HepG2 (cell line): ENCODE data around the gene CLCN1. TPM values are rescaled to one million over a fixed set of nuclear protein-coding genes. Genes with fewer than 3 reads are reported as not detected.

ENCODE experiments used
- ATAC-seq: fragments of 200-7000 bp; cut with Tn5 transposase; 3 replicates; pipeline ENCODE4 v1.9.1; 2020; ENCODE audit warnings: mild to moderate bottlenecking, moderate library complexity
- BruUV-seq: library from RNA; stranded (reverse); fragments of 400-500 nt; replicated peaks from 2 replicates; lab custom pipeline; 2021; lab: Mats Ljungman, UMichigan
- CTCF ChIA-PET: fragments of 300-600 bp; formaldehyde crosslinking; extraction: SDS; loops from one replicate; lab custom pipeline; 2021; ENCODE audit warnings: low total read pairs, inconsistent platforms, low intra/inter-chr PET ratio; lab: Yijun Ruan, JAX
- POLR2A ChIA-PET: fragments of 350-600 bp; sonication (Branson Sonifier 250); formaldehyde crosslinking; loops from one replicate; lab custom pipeline; 2020; ENCODE audit warnings: antibody characterized with exemption, inconsistent platforms; lab: Yijun Ruan, JAX
- DNase-seq: peaks from one replicate; pipeline ENCODE4 v3.0.0-alpha.2; 2015; ENCODE audit warnings: low spot score
- FAIRE-seq: peaks from 3 replicates; lab custom pipeline; 2011; peaks lifted over from hg19 to GRCh38; lab: Jason Lieb, UNC
- H2AFZ ChIP-seq: one replicate; pipeline ENCODE4 v1.6.1; 2011; ENCODE audit warnings: low read length, inconsistent platforms
- H3K27ac ChIP-seq: fragments of 300-600 bp; 3 replicates; pipeline ENCODE4 v1.8.0; 2011; ENCODE audit warnings: mixed run types, mild to moderate bottlenecking, mixed read lengths, low read length, inconsistent platforms; ENCODE audit not compliant: insufficient read depth; ENCODE audit errors: extremely low read length
- H3K27me3 ChIP-seq, 2 experiments: fragments of 200-600 bp in 1 of 2; 2 replicates in 1 of 2; 3 replicates in 1 of 2; pipeline versions ENCODE4 v1.6.0 to v1.8.0; 2011; ENCODE audit warnings: low read length in 2 of 2, mild to moderate bottlenecking in 2 of 2, moderate library complexity in 2 of 2, inconsistent platforms in 1 of 2; ENCODE audit not compliant: insufficient read depth in 2 of 2, control insufficient read depth in 1 of 2
- H3K36me3 ChIP-seq, 2 experiments: fragments of 200-600 bp in 1 of 2; replicated peaks in 1 of 2; 2 replicates in 1 of 2; 3 replicates in 1 of 2; pipeline versions ENCODE4 v1.5.1 to v1.8.0; 2011; ENCODE audit warnings: low read length in 2 of 2, inconsistent platforms in 1 of 2; ENCODE audit not compliant: insufficient read depth in 2 of 2, control insufficient read depth in 1 of 2
- H3K4me1 ChIP-seq: 2 replicates; pipeline ENCODE4 v1.5.1; 2012; ENCODE audit warnings: low read length, inconsistent platforms; ENCODE audit not compliant: insufficient read depth
- H3K4me2 ChIP-seq: 2 replicates; pipeline ENCODE4 v1.6.0; 2011; ENCODE audit warnings: low read depth, low read length, inconsistent platforms
- H3K4me3 ChIP-seq, 3 experiments: fragments of 200-600 bp in 1 of 3; sonication (generic), shearing (Covaris generic) in 1 of 3; replicated peaks in 1 of 3; 2 replicates each; pipeline ENCODE4 v1.5.1; 2011 to 2016; ENCODE audit warnings: low read length in 3 of 3, inconsistent platforms in 2 of 3, low read depth in 2 of 3, mild to moderate bottlenecking in 2 of 3, control low read depth in 1 of 3, mixed read lengths in 1 of 3; ENCODE audit not compliant: insufficient read depth in 1 of 3
- H3K79me2 ChIP-seq: one replicate; pipeline ENCODE4 v1.6.1; 2011; ENCODE audit warnings: low read length, inconsistent platforms; ENCODE audit not compliant: insufficient read depth
- H3K9ac ChIP-seq: 2 replicates; pipeline ENCODE4 v1.6.0; 2011; ENCODE audit warnings: mild to moderate bottlenecking, low read depth, low read length, inconsistent platforms; ENCODE audit not compliant: insufficient read depth
- H3K9me3 ChIP-seq: 2 replicates; pipeline ENCODE4 v1.5.1; 2012; ENCODE audit warnings: mild to moderate bottlenecking, low read length
- H4K20me1 ChIP-seq: 2 replicates; pipeline ENCODE4 v1.6.0; 2011; ENCODE audit warnings: inconsistent platforms, mild to moderate bottlenecking, low read length, moderate library complexity; ENCODE audit not compliant: insufficient read depth
- CHD2 ChIP-seq: IDR thresholded peaks from 2 replicates; pipeline ENCODE4 v1.6.1; 2011; ENCODE audit warnings: low read depth, low read length, improper control_type of control experiment
- DNMT1 ChIP-seq: sonication (generic); formaldehyde crosslinking; IDR thresholded peaks from 2 replicates; pipeline ENCODE4 v1.5.1; 2020; ENCODE audit warnings: mild to moderate bottlenecking, missing genetic modification reagents
- HMG20B ChIP-seq: conservative IDR thresholded peaks from 2 replicates; pipeline ENCODE4 v1.6.1; 2016; ENCODE audit warnings: missing genetic modification reagents, missing compliant biosample characterization
- JUN ChIP-seq: sonication (generic); formaldehyde crosslinking; IDR thresholded peaks from 2 replicates; pipeline ENCODE4 v1.4.0; 2020; ENCODE audit warnings: mild to moderate bottlenecking, missing genetic modification reagents
- KLF9 ChIP-seq: IDR thresholded peaks from 2 replicates; pipeline ENCODE4 v1.6.1; 2016; ENCODE audit warnings: low read depth
- NCOA2 ChIP-seq: sonication (generic); formaldehyde crosslinking; IDR thresholded peaks from 2 replicates; pipeline ENCODE4 v1.8.0; 2022; ENCODE audit warnings: inconsistent platforms
- RFXAP ChIP-seq: sonication (generic); formaldehyde crosslinking; IDR thresholded peaks from 2 replicates; pipeline ENCODE4 v1.4.0; 2020; ENCODE audit warnings: missing genetic modification reagents, borderline replicate concordance
- ZNF17 ChIP-seq: sonication (generic); formaldehyde crosslinking; IDR thresholded peaks from 2 replicates; pipeline ENCODE4 v1.5.0; 2020; ENCODE audit warnings: mild to moderate bottlenecking, missing genetic modification reagents
- ZNF383 ChIP-seq: sonication (generic); formaldehyde crosslinking; IDR thresholded peaks from 2 replicates; pipeline ENCODE4 v1.4.0; 2020; ENCODE audit warnings: missing genetic modification reagents, mild to moderate bottlenecking, borderline replicate concordance
- whole genome bisulfite sequencing: methylation state at CpG from one replicate; pipeline ENCODE4 v1.1.6; 2017; ENCODE audit warnings: low lambda C conversion rate; 5-methylcytosine and 5-hydroxymethylcytosine counted together
- in situ Hi-C: cut with HindIII; loops from 2 replicates; pipeline ENCODE4 v1.10.0; 2017; ENCODE audit warnings: low pct_unique_long_range_greater_than_20kb; ENCODE audit not compliant: extremely low pct_ligation_motif_present
- intact Hi-C: fragments of 100-400 bp; cut with micrococcal nuclease; formaldehyde crosslinking; loops from one replicate; pipeline ENCODE4 v1.10.0; 2022; ENCODE audit not compliant: unreplicated experiment
- polyA plus RNA-seq, 8 experiments: library from polyadenylated mRNA; depleted of rRNA in 3 of 8; stranded (reverse) in 7 of 8; unstranded in 1 of 8; fragments of >200 nt; fragmentation: Illumina TruSeq in 4 of 8; extraction: Trizol in 4 of 8; gene quantifications; 2 replicates each; pipeline versions ENCODE4 v1.2.1 to v1.2.3, GENCODE V29; 2011 to 2016; ENCODE audit warnings: low read depth in 4 of 8, missing spikeins in 1 of 8, mixed read lengths in 1 of 8; ENCODE audit not compliant: insufficient read depth in 1 of 8
- total RNA-seq, 5 experiments: library from RNA; depleted of rRNA; stranded (reverse); fragments of >200 nt; fragmentation: Illumina TruSeq; extraction: Trizol; gene quantifications; 2 replicates each; pipeline ENCODE4 v1.2.3, GENCODE V29; 2016; ENCODE audit warnings: low read depth in 1 of 5
- TF ChIP-seq, protein P1 (sequence below): sonication (generic); formaldehyde crosslinking; IDR thresholded peaks from 2 replicates; pipeline ENCODE4 v1.4.0; 2020; ENCODE audit warnings: missing genetic modification reagents
- TF ChIP-seq, protein P2 (sequence below): sonication (generic); formaldehyde crosslinking; IDR thresholded peaks from 2 replicates; pipeline ENCODE4 v1.4.0; 2020; ENCODE audit warnings: missing genetic modification reagents, low read depth, mild to moderate bottlenecking, borderline replicate concordance
- TF ChIP-seq, protein P3 (sequence below): sonication (generic); formaldehyde crosslinking; IDR thresholded peaks from 2 replicates; pipeline ENCODE4 v1.5.1; 2020; ENCODE audit warnings: mild to moderate bottlenecking, missing genetic modification reagents, moderate library complexity
- TF ChIP-seq, protein P4 (sequence below): IDR thresholded peaks from 2 replicates; pipeline ENCODE4 v1.6.1; 2016; ENCODE audit warnings: missing genetic modification reagents, missing compliant biosample characterization

The CLCN1 gene
- total and polyA plus RNA-seq, 2 of the 13 experiments (the other 11 are each of a cell fraction or from before 2014, with no cell fraction given): 0.01 TPM; not detected in 1

DNA sequence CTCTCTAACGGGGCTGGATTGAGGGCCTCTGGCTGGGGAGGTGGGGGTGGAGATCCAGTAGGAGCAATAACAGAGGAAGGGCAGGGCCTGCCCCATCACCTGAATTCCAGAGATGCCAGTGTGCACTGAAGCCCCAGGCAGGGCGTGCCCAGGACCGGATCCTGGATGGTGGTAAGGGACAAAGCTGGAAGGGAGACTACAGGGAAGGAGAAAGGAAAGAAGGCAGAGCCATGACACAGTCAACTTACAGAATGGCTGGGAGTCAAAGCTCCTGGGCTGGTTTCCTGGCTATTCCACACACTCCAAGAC lies 30.5 kb upstream of the CLCN1 start (continued):
- TF ChIP-seq, protein P1, sequence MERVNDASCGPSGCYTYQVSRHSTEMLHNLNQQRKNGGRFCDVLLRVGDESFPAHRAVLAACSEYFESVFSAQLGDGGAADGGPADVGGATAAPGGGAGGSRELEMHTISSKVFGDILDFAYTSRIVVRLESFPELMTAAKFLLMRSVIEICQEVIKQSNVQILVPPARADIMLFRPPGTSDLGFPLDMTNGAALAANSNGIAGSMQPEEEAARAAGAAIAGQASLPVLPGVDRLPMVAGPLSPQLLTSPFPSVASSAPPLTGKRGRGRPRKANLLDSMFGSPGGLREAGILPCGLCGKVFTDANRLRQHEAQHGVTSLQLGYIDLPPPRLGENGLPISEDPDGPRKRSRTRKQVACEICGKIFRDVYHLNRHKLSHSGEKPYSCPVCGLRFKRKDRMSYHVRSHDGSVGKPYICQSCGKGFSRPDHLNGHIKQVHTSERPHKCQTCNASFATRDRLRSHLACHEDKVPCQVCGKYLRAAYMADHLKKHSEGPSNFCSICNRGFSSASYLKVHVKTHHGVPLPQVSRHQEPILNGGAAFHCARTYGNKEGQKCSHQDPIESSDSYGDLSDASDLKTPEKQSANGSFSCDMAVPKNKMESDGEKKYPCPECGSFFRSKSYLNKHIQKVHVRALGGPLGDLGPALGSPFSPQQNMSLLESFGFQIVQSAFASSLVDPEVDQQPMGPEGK (CRISPR knock-in tag): 0 out of 2 replicates have a peak, but pooled peaks have one; percentile 28
- no peak for TF ChIP-seq ZNF383
- TF ChIP-seq, all 625 proteins: peak for 12

DNA sequence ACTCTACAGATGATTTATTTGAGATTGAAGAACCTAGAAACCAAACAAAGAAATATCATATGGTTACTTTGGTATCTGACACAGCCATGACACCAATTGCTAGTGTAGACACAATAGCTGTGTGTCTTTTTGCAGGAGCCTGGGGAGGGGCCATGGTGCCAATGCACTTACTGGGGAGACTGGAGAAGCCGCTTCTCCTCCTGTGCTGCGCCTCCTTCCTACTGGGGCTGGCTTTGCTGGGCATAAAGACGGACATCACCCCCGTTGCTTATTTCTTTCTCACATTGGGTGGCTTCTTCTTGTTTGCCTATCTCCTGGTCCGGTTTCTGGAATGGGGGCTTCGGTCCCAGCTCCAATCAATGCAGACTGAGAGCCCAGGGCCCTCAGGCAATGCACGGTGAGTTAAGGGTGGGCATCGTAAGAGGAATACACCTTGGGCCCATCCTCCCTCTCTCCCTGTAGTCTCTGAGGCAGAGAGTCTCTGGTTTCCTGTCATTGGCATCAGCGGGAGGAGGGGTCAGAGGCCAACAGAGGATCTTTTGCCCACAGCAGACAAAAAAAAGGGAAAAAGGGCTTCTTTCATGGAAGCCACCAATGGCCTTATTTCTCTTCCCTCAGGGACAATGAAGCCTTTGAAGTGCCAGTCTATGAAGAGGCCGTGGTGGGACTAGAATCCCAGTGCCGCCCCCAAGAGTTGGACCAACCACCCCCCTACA lies 29.9 kb upstream of the CLCN1 start:
- CTCF ChIA-PET: no interaction called here
- Histone ChIP-seq H3K9me3 (no peaks in the 10 kb centered on the region), H3K27me3 (no peaks in the 10 kb centered on the region; a peak in 1 of 5 replicates), H3K9ac (peak overlapping the region; percentile 76; the same call in 1 of the 2 replicates), H3K4me1 (peaks cover 62% of the 10 kb centered on the region), H3K36me3 (no peaks in the 10 kb centered on the region; a peak in 1 of 5 replicates), H3K4me3 (peak overlapping the region in 1 of 3 experiments; percentile 78; a peak in 3 of 6 replicates), H2AFZ (no peak overlapping the region), H4K20me1 (no peaks in the 10 kb centered on the region), H3K27ac (peak overlapping the region; percentile 77), H3K79me2 (peaks cover 22% of the 10 kb centered on the region), H3K4me2 (peak overlapping the region; percentile 98)
- in situ Hi-C loops (no loop called here), intact Hi-C loops (loop anchor here (2.0 kb wide), 3 partner anchors 23 to 95 kb away; partner anchors contain the start of genes GSTK1 and ZYX)
- no peak for DNase-seq
- POLR2A ChIA-PET: interaction anchor here (1.1 to 2.7 kb wide), 2 partner anchors 22 kb away, joined by 8 to 44 read pairs; partner anchors contain the start of gene GSTK1
- WGBS: 95% methylated on average over 10 of the region's 11 CpGs
- no peak for ATAC-seq
- FAIRE-seq: no peak
- BruUV-seq: no TSS peak
- TF ChIP-seq NCOA2 (CRISPR knock-in tag) (no peak), ZNF17 (CRISPR knock-in tag) (no peak), RFXAP (CRISPR knock-in tag) (no peak), HMG20B (CRISPR knock-in tag) (no peak), JUN (no peak), DNMT1 (CRISPR knock-in tag) (no peak), CHD2 (no peak), KLF9 (CRISPR knock-in tag) (no peak)
- TF ChIP-seq, protein P2, sequence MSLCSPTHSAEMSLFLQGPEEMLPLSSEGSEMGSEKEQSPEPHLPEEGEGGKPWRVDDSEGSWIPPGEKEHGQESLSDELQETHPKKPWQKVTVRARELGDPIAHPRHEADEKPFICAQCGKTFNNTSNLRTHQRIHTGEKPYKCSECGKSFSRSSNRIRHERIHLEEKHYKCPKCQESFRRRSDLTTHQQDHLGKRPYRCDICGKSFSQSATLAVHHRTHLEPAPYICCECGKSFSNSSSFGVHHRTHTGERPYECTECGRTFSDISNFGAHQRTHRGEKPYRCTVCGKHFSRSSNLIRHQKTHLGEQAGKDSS: no peak
- TF ChIP-seq, protein P3, sequence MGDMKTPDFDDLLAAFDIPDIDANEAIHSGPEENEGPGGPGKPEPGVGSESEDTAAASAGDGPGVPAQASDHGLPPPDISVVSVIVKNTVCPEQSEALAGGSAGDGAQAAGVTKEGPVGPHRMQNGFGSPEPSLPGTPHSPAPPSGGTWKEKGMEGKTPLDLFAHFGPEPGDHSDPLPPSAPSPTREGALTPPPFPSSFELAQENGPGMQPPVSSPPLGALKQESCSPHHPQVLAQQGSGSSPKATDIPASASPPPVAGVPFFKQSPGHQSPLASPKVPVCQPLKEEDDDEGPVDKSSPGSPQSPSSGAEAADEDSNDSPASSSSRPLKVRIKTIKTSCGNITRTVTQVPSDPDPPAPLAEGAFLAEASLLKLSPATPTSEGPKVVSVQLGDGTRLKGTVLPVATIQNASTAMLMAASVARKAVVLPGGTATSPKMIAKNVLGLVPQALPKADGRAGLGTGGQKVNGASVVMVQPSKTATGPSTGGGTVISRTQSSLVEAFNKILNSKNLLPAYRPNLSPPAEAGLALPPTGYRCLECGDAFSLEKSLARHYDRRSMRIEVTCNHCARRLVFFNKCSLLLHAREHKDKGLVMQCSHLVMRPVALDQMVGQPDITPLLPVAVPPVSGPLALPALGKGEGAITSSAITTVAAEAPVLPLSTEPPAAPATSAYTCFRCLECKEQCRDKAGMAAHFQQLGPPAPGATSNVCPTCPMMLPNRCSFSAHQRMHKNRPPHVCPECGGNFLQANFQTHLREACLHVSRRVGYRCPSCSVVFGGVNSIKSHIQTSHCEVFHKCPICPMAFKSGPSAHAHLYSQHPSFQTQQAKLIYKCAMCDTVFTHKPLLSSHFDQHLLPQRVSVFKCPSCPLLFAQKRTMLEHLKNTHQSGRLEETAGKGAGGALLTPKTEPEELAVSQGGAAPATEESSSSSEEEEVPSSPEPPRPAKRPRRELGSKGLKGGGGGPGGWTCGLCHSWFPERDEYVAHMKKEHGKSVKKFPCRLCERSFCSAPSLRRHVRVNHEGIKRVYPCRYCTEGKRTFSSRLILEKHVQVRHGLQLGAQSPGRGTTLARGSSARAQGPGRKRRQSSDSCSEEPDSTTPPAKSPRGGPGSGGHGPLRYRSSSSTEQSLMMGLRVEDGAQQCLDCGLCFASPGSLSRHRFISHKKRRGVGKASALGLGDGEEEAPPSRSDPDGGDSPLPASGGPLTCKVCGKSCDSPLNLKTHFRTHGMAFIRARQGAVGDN (CRISPR knock-in tag): no peak
- TF ChIP-seq, protein P4, sequence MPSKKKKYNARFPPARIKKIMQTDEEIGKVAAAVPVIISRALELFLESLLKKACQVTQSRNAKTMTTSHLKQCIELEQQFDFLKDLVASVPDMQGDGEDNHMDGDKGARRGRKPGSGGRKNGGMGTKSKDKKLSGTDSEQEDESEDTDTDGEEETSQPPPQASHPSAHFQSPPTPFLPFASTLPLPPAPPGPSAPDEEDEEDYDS (CRISPR knock-in tag): no peak
